Measurements from ENCODE around the gene FOSL1.

FOSL1 gene

GRCh38 chr11:65911682-65912568 lies 11.7 kb upstream of the FOSL1 start:
- H3K4me1 ChIP-seq: peaks cover 2% of the 10 kb centered on the region
- no peak overlapping the region for H3K4me3 ChIP-seq (ENCODE audit: low read depth, low read length)
- no peaks in the 10 kb centered on the region for H3K27me3 ChIP-seq (ENCODE audit: control insufficient read depth, insufficient read depth, low read length)
- TF ChIP-seq CTCF (IDR thresholded peaks at IDR 0.05): peak; percentile 7
- no peaks in the 10 kb centered on the region for H3K79me2 ChIP-seq
- H2AFZ ChIP-seq: no peak overlapping the region
- no peak overlapping the region for H3K27ac ChIP-seq
- no peaks in the 10 kb centered on the region for H3K36me3 ChIP-seq (ENCODE audit: control insufficient read depth, insufficient read depth, low read length)
- no peaks in the 10 kb centered on the region for H3K9me3 ChIP-seq (ENCODE audit: control insufficient read depth, low read length)
- no peak overlapping the region for H3K9ac ChIP-seq
- no peak overlapping the region for H3K4me2 ChIP-seq (ENCODE audit: low read length)

- H2AFZ ChIP-seq: no peak overlapping the region
- no peaks in the 10 kb centered on the region for H3K9me3 ChIP-seq (ENCODE audit: control insufficient read depth, low read length)
- H3K4me1 ChIP-seq: peaks cover 2% of the 10 kb centered on the region
- no peak overlapping the region for H3K4me2 ChIP-seq (ENCODE audit: low read length)
- H3K4me3 ChIP-seq (ENCODE audit: low read depth, low read length): no peak overlapping the region
- H3K27ac ChIP-seq: no peak overlapping the region
- no peaks in the 10 kb centered on the region for H3K79me2 ChIP-seq
- no peaks in the 10 kb centered on the region for H3K36me3 ChIP-seq (ENCODE audit: control insufficient read depth, insufficient read depth, low read length)
- H3K9ac ChIP-seq: no peak overlapping the region
- no peaks in the 10 kb centered on the region for H3K27me3 ChIP-seq (ENCODE audit: control insufficient read depth, insufficient read depth, low read length)
- TF ChIP-seq CTCF (IDR thresholded peaks at IDR 0.05): no peak
These were observed 7.7 kb upstream of the FOSL1 start for GRCh38 chr11:65907878-65908277.

DNA sequence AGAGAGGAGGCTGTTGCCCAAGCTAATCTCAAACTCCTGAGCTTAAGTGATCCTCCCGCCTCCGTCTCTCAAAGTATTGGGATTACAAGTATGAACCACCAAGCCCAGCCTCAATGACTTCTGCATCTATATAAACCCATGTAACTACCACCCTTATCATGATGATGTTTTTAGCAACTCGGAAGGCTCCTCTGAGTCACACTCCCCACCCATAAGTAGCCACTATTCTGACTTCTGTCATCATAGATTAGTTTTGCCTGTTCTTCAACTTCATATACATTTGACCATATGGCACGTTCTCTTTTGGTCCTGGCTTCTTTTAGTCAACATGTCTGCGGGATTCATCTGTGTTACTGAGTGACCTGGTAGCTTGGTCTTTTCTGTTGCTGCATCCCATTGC lies 6.4 kb upstream of the FOSL1 start:
- Histone ChIP-seq H3K9me3 (ENCODE audit: control insufficient read depth, low read length) (no peaks in the 10 kb centered on the region), H3K9ac (no peak overlapping the region), H3K36me3 (ENCODE audit: control insufficient read depth, insufficient read depth, low read length) (no peaks in the 10 kb centered on the region), H3K79me2 (no peaks in the 10 kb centered on the region), H3K4me3 (ENCODE audit: low read depth, low read length) (no peak overlapping the region), H3K27ac (no peak overlapping the region), H2AFZ (no peak overlapping the region), H3K4me2 (ENCODE audit: low read length) (no peak overlapping the region), H3K4me1 (peaks cover 2% of the 10 kb centered on the region), H3K27me3 (ENCODE audit: control insufficient read depth, insufficient read depth, low read length) (no peaks in the 10 kb centered on the region)
- no peak for TF ChIP-seq CTCF (IDR thresholded peaks at IDR 0.05)

DNA sequence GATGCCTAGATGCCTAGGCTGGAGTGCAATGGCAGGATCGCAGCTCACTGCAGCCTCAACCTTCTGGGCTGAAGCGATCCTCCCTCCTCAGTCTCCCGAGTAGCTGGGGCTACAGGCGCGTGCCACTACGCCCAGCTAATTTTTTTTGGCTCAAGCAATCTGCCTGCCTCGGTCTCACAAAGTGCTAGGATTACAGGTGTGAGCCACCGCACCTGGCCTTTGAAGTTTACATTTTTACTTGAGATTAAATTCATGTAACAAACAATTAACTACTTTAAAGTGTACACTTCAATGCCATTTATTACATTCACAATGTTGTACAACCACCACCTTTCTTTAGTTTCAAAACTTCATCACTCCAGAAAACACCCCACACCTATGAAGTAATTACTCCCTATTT lies 3.5 kb upstream of the FOSL1 start:
- no peak overlapping the region for H3K4me2 ChIP-seq (ENCODE audit: low read length)
- no peaks in the 10 kb centered on the region for H3K36me3 ChIP-seq (ENCODE audit: control insufficient read depth, insufficient read depth, low read length)
- H2AFZ ChIP-seq: no peak overlapping the region
- no peaks in the 10 kb centered on the region for H3K79me2 ChIP-seq
- no peak overlapping the region for H3K4me3 ChIP-seq (ENCODE audit: low read depth, low read length)
- no peaks in the 10 kb centered on the region for H3K27me3 ChIP-seq (ENCODE audit: control insufficient read depth, insufficient read depth, low read length)
- H3K4me1 ChIP-seq: no peaks in the 10 kb centered on the region
- H3K27ac ChIP-seq: no peak overlapping the region
- TF ChIP-seq CTCF (IDR thresholded peaks at IDR 0.05): no peak
- H3K9ac ChIP-seq: no peak overlapping the region
- no peaks in the 10 kb centered on the region for H3K9me3 ChIP-seq (ENCODE audit: control insufficient read depth, low read length)

GRCh38 chr11:65903068-65903481 lies 2.9 kb upstream of the FOSL1 start:
- Histone ChIP-seq H3K36me3 (ENCODE audit: control insufficient read depth, insufficient read depth, low read length) (no peaks in the 10 kb centered on the region), H2AFZ (no peak overlapping the region), H3K4me2 (ENCODE audit: low read length) (no peak overlapping the region), H3K9me3 (ENCODE audit: control insufficient read depth, low read length) (no peaks in the 10 kb centered on the region), H3K4me3 (ENCODE audit: low read depth, low read length) (no peak overlapping the region), H3K79me2 (no peaks in the 10 kb centered on the region), H3K27ac (no peak overlapping the region), H3K9ac (no peak overlapping the region), H3K27me3 (ENCODE audit: control insufficient read depth, insufficient read depth, low read length) (no peaks in the 10 kb centered on the region), H3K4me1 (no peaks in the 10 kb centered on the region)
- TF ChIP-seq CTCF (IDR thresholded peaks at IDR 0.05): no peak
